Activated T-cell treated with anti-CD3 and anti-CD28 coated beads, Interleukin-2, amount 50 U/mL, for 4 hours (primary cell): Measurements from ENCODE around the gene REX1BD. TPM values are rescaled to one million over a fixed set of nuclear protein-coding genes. Genes with fewer than 3 reads are reported as not detected.

Experiments used
- ATAC-seq, 2 donors: fragments of 200-7000 bp; cut with Tn5 transposase; one replicate each; pipeline ENCODE4 v1.10.0; 2021
- DNase-seq: peaks from one replicate; pipeline ENCODE4 v3.0.0-alpha.2; 2020
- H3K27me3 Mint-ChIP-seq: one replicate; pipeline ENCODE4 v1.8.0; 2021; ENCODE audit warnings: low read depth, mixed read lengths
- H3K36me3 Mint-ChIP-seq: one replicate; pipeline ENCODE4 v1.8.0; 2022; ENCODE audit warnings: mixed read lengths; ENCODE audit not compliant: insufficient read depth
- H3K4me1 Mint-ChIP-seq: one replicate; pipeline ENCODE4 v1.8.0; 2021; ENCODE audit warnings: low read depth, mixed read lengths
- H3K4me3 Mint-ChIP-seq: one replicate; pipeline ENCODE4 v1.8.0; 2021; ENCODE audit warnings: mild to moderate bottlenecking, moderate library complexity, mixed read lengths
- H3K9me3 Mint-ChIP-seq: one replicate; pipeline ENCODE4 v1.8.0; 2021; ENCODE audit warnings: mixed read lengths
- total RNA-seq, 3 donors: library from RNA; stranded (reverse); gene quantifications; one replicate each; pipeline ENCODE4 v1.2.1, GENCODE V29; 2021

Gene REX1BD
- total RNA-seq, 3 donors from 2014 or later: 99.7 to 139 (median 119) TPM

DNA sequence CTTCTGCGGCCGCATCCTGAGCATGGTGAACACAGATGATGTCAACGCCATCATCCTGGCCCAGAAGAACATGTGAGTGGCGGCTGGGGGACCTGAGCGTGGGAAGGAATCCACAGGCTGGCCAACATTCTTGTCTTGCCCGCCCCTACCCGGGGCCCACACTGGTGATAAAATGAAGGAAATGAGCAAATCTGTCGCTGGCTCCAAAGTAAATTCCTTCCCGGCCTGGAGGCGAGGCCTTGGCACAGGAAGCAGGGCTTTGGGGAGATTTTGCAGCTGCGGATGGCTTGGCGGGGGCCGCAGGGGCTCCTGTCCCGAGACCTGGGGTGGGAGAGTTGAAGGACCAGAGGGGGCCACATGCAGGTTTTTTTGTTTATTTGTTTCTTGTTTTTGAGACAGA lies 26.5 kb upstream of the REX1BD start:
- H3K27me3 Mint-ChIP-seq: no peaks in the 10 kb centered on the region
- no peak overlapping the region for H3K4me3 Mint-ChIP-seq

DNA sequence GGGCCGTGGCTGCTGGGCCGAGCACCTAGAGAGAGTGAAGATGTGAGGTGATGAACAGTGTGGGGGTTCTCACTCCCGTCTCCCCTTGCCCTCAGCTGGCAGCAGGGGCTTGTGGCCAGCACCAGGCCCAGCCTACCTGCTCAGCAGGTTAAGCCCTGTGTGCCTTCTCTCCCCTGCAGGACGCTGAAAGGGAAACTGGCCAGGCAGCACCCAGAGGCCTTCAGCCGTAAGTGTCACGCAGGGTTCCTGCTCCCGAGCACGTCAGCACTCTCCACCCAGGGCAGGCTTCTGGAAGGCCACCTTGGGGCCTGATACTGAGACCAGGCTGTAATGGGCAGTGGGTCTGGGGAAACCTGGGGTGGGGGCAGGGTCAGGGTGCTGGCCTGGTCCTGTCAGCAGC lies 21.6 kb upstream of the REX1BD start:
- DNase-seq (no peak), ATAC-seq (no peak)
- Mint-ChIP-seq H3K9me3 (no peaks in the 10 kb centered on the region), H3K4me3 (no peak overlapping the region), H3K27me3 (no peaks in the 10 kb centered on the region), H3K4me1 (peaks cover 6% of the 10 kb centered on the region), H3K36me3 (peaks cover 28% of the 10 kb centered on the region)

More for the DNA sequence above, 26.5 kb upstream of the REX1BD start:
- Mint-ChIP-seq H3K4me1 (peaks cover 16% of the 10 kb centered on the region), H3K9me3 (no peaks in the 10 kb centered on the region), H3K36me3 (peaks cover 20% of the 10 kb centered on the region)
- ATAC-seq: no peak
- no peak for DNase-seq

DNA sequence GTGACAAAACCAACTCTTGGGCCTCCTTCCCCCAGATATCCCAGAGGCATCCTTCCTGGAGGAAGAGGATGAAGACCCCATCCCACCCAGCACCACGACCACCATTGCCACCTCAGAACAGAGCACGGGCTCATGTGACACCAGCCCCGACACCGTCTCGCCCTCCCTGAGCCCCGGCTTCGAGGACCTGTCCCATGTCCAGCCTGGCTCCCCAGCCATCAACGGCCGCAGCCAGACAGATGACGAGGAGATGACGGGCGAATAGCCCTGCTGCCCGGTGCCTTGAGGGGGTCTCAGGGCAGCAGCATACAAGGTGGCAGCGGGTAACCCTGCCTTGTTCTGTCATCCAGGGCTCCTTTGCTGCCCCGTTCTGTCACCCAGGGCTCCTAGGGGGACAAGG lies 20.2 kb upstream of the REX1BD start:
- no peaks in the 10 kb centered on the region for H3K27me3 Mint-ChIP-seq

DNA sequence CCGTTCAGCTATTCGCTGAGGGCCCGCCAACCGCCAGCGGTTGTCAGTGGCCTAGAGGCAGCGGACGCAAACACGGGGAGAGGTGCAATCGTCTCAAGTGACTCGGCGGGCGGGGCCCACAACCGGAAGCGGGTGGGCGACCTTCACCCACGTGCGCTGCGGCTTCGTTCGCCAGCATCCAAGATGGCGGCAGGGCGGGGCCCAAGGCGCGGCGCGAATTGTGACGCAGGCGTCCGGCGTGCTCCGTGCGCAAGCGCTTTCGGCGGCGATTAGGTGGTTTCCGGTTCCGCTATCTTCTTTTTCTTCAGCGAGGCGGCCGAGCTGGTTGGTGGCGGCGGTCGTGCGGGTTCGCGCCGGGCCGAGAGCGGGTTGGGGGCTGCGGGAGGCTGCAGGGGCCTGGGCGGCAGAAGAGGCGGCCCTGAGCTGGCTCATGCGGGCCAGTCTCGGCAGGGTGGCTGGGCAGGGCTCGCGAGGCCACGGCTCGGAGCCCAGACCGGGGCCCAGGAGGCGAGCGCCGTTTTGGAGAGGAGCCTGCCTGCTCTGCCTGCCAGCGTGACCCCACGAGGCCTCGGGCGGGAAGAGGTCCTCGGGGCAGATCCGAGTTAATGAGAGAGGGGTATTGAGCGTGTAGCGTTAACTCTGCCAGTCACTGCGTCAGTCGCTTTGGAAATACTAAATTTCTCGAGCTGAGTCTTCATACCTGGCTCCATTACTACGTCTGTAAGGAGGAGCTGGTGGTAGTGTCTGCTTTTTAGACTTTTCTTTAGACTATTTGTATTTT lies 16.8 kb upstream of the REX1BD start, which contains the start of gene UBA52:
Gene UBA52, plus strand, starts transcription at position 294 of the 781 bp plus-strand sequence. CDS start 1,444 bp downstream, outside the sequence.
- H3K4me3 Mint-ChIP-seq: peak within 1 kb of the TSS; percentile 98
- H3K27me3 Mint-ChIP-seq: no peaks in the 10 kb centered on the region
- H3K9me3 Mint-ChIP-seq: no peaks in the 10 kb centered on the region
- peak; percentile 99 for DNase-seq
- ATAC-seq: peak; percentile 93 to 95
- peaks cover 44% of the 10 kb centered on the region for H3K36me3 Mint-ChIP-seq
- peaks cover 25% of the 10 kb centered on the region for H3K4me1 Mint-ChIP-seq

More for the DNA sequence above, 20.2 kb upstream of the REX1BD start:
- H3K4me3 Mint-ChIP-seq: no peak overlapping the region
- H3K36me3 Mint-ChIP-seq: peaks cover 31% of the 10 kb centered on the region
- peaks cover 16% of the 10 kb centered on the region for H3K4me1 Mint-ChIP-seq
- DNase-seq (no peak), ATAC-seq (no peak)
- H3K9me3 Mint-ChIP-seq: no peaks in the 10 kb centered on the region

DNA sequence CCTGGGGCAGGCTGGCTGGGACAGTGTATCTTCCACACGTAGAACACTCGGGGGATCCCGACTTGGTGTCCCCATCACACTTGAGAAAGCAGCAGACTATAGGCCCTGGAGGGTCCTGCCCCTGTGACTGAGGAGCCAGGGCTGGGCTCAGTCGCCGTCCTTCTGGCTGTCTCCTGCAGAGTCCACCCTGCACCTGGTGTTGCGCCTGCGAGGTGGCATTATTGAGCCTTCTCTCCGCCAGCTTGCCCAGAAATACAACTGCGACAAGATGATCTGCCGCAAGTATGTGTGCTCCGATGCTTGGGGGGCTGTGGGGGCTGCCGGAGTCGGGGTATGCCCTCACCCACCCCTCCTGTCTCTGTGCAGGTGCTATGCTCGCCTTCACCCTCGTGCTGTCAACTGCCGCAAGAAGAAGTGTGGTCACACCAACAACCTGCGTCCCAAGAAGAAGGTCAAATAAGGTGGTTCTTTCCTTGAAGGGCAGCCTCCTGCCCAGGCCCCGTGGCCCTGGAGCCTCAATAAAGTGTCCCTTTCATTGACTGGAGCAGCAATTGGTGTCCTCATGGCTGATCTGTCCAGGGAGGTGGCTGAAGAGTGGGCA lies 13.8 kb upstream of the REX1BD start:
- Mint-ChIP-seq H3K36me3 (peaks cover 36% of the 10 kb centered on the region), H3K4me3 (peak overlapping the region; percentile 6), H3K9me3 (no peaks in the 10 kb centered on the region), H3K27me3 (no peaks in the 10 kb centered on the region), H3K4me1 (peaks cover 25% of the 10 kb centered on the region)
- ATAC-seq (no peak), DNase-seq (no peak)

DNA sequence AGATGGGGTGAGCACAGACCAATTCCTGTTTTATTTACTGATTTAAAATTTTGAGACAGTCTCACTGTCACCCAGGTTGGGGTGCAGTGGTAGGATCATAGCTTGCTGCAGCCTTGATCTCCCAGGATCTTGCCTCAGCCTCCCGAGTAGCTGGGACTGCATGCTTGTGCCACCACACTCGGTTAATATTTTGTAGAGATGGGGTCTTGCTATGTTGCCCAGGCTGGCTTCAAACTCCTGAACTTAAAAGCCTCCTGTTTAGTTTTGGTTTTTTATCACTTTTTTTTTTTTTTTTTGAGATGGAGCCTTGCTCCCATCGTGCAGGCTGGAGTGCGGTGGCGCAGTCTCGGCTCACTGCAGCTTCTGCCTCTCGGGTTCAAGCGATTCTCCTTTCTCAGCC lies 12.2 kb upstream of the REX1BD start:
- H3K36me3 Mint-ChIP-seq: peaks cover 34% of the 10 kb centered on the region
- H3K4me1 Mint-ChIP-seq: peaks cover 22% of the 10 kb centered on the region
- no peaks in the 10 kb centered on the region for H3K27me3 Mint-ChIP-seq
- no peak overlapping the region for H3K4me3 Mint-ChIP-seq
- ATAC-seq: no peak
- DNase-seq: no peak
- no peaks in the 10 kb centered on the region for H3K9me3 Mint-ChIP-seq

DNA sequence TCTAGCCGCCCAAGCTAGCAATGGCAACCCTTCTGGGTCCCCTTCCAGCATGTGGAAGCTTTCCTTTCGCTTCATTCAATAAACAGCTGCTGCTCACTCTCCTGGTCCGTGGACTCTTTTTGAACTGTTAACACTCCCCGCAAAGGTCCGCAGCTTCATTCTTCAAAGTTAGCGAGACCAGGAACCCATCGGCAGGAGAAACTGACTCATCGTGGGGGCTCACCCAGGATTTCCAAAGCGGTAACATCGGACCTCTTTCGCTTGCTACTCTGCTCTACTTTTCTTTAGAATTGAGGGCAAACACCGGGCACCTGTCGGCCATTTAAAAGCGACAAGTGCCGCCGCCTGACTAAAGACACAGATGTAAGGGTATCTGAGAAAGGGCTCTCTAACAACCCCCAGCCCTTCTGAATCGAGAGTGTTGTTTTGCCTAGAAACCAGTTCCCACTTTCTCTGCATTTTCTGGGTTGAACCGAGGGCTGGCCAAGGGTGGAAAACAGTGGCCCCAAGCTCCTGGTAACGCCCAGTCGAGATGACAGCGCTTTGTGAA lies 11.2 kb upstream of the REX1BD start:
- H3K27me3 Mint-ChIP-seq: no peaks in the 10 kb centered on the region
- no peak overlapping the region for H3K4me3 Mint-ChIP-seq
- DNase-seq (no peak), ATAC-seq (no peak)
- no peaks in the 10 kb centered on the region for H3K9me3 Mint-ChIP-seq
- H3K36me3 Mint-ChIP-seq: peaks cover 34% of the 10 kb centered on the region
- peaks cover 18% of the 10 kb centered on the region for H3K4me1 Mint-ChIP-seq

DNA sequence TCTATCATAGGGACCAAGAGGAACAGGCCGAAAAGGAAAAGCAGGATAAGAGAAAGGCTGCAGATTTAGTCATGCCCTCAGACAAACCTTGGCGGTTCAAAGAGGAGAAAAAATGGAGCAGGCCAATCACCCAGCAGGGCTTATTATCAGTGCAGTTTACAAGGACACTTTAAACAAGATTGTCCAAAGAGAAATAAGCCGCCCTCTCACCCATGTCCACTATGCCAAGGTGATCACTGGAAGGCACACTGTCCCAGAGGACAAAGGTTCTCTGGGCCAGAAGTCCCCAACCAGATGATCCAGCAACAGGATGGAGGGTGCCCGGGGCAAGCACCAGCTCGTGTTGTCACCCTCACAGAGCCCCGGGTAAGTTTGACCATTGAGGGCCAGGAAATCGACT lies 8.3 kb upstream of the REX1BD start:
- no peaks in the 10 kb centered on the region for H3K27me3 Mint-ChIP-seq

DNA sequence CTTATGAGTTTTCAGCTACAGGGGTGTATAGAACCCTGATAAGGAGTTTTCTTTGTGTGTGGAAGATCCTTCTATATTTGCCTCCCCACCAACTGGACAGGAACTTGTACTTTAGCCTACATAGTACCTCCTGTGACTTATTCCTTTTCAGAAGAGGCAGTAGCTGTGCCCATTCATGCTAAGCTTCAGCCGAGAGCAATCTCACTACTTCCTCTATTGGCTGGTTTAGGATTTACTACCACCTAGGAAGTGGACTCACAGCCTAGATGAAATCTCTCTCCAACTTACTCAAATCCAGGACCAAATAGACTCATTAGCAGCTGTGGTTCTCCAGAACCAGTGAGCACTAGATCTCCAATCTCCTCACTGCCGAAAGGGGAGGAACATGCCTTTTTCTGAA lies 2.3 kb upstream of the REX1BD start:
- DNase-seq (no peak), ATAC-seq (no peak)
- Mint-ChIP-seq H3K4me1 (peaks cover 30% of the 10 kb centered on the region), H3K36me3 (peaks cover 11% of the 10 kb centered on the region), H3K4me3 (no peak overlapping the region), H3K9me3 (no peaks in the 10 kb centered on the region), H3K27me3 (no peaks in the 10 kb centered on the region)

More for the DNA sequence above, 8.3 kb upstream of the REX1BD start:
- Mint-ChIP-seq H3K4me3 (no peak overlapping the region), H3K9me3 (no peaks in the 10 kb centered on the region), H3K36me3 (peaks cover 7% of the 10 kb centered on the region), H3K4me1 (peaks cover under 1% of the 10 kb centered on the region)
- DNase-seq (no peak), ATAC-seq (no peak)

DNA sequence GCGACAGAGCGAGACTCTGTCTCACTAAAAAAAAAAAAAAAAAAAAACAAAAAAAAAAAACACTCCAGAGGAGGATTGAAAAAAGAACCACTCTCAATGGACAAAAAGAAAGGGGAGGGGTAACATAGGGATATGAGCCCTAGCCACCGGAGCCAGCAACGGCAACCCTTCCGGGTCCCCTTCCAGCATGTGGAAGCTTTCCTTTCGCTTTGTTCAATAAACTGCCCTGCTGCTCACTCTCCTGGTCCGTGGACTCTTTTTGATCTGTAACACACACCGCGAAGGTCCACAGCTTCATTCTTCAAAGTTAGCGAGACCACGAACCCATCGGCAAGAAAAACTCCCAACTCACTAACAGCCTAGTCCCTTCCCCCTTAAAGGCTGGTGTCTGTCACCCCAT lies 1.0 kb upstream of the REX1BD start:
- Mint-ChIP-seq H3K9me3 (no peaks in the 10 kb centered on the region), H3K36me3 (peaks cover 11% of the 10 kb centered on the region), H3K4me3 (peak overlapping the region; percentile 85), H3K27me3 (no peaks in the 10 kb centered on the region), H3K4me1 (peaks cover 30% of the 10 kb centered on the region)
- ATAC-seq: no peak
- no peak for DNase-seq

DNA sequence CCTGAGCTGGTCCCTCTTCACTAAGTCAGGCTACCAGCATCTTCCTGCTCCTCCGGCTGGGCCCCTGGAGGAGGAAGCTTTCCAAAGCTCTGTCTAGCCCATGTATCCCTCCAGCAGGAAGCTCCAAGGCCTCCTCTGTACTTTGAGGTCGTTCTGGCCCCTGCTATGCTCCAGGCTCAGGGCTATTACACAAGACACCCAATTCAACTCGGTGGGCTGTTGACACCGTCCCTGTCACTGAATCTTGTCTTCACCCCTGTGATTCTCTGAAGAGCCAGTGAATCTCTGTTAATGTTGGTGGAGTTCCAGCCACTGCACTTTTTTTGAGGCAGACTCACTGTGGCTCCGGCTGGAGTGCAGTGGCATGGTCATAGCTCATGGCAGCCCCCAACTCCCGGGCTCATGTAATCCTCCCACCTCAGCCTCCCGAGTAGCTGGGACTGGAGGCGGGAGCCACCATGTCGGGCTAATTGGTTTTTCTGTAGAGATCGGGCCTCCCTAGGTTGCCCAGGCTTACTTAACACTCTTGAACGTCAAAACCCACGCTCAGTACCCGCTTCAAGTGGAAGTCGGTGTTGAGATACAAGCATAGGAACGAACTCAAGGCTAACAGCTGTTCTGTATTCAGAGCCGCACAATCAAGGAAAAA lies 512 bp upstream of the REX1BD start:
- peaks cover 11% of the 10 kb centered on the region for H3K36me3 Mint-ChIP-seq
- no peaks in the 10 kb centered on the region for H3K27me3 Mint-ChIP-seq
- peak overlapping the region; percentile 85 for H3K4me3 Mint-ChIP-seq
- ATAC-seq (peak; percentile 2 to 8), DNase-seq (no peak)
- no peaks in the 10 kb centered on the region for H3K9me3 Mint-ChIP-seq
- H3K4me1 Mint-ChIP-seq: peaks cover 30% of the 10 kb centered on the region

DNA sequence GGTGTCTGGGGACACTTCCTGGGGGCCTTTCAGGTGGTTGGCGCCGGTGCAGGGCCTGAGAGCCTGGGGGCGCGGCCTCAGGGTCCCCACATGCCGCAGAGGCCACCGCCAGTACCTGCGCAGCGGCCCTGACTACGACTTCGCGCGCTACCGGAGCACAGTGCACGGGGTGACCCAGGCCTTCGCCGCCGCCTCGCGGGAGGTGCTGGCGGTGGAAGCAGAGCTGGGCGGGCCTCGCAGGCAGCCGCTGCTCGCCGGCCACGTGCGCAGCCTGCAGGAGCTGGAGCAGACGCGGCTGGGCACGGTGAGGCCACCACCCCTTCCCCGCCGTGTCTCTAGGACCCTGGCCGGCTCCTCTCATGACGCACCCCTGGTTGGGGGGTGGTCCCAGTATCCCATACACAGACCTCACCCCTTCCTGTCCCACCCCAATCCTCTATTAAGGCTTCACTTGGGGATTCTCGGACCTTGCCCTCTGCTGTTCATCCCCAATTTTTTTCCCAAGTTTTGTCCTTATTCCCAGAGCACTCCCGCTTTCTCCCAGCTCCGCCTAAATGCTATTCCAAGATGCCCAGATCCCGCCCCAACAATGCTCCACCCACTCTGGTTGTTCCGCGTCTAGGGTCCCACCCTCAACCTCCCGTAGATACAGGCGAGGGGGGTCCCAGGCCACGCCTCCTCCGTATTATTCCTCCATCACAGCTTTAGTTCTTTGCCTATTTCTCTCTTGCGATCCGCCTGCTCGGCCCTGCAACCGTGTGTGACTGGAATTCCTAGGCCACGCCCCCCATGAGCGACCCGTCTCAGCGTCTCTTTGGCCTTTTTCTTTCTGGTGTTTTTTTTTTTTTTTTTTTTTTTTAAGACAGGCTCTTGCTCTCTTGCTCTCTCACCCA lies 1.0 kb downstream of the REX1BD start:
- ATAC-seq: peak; percentile 58
- Mint-ChIP-seq H3K27me3 (no peaks in the 10 kb centered on the region), H3K4me1 (peaks cover 35% of the 10 kb centered on the region), H3K36me3 (peaks cover 11% of the 10 kb centered on the region), H3K4me3 (peak overlapping the region; percentile 85), H3K9me3 (no peaks in the 10 kb centered on the region)
- DNase-seq: peak; percentile 58

DNA sequence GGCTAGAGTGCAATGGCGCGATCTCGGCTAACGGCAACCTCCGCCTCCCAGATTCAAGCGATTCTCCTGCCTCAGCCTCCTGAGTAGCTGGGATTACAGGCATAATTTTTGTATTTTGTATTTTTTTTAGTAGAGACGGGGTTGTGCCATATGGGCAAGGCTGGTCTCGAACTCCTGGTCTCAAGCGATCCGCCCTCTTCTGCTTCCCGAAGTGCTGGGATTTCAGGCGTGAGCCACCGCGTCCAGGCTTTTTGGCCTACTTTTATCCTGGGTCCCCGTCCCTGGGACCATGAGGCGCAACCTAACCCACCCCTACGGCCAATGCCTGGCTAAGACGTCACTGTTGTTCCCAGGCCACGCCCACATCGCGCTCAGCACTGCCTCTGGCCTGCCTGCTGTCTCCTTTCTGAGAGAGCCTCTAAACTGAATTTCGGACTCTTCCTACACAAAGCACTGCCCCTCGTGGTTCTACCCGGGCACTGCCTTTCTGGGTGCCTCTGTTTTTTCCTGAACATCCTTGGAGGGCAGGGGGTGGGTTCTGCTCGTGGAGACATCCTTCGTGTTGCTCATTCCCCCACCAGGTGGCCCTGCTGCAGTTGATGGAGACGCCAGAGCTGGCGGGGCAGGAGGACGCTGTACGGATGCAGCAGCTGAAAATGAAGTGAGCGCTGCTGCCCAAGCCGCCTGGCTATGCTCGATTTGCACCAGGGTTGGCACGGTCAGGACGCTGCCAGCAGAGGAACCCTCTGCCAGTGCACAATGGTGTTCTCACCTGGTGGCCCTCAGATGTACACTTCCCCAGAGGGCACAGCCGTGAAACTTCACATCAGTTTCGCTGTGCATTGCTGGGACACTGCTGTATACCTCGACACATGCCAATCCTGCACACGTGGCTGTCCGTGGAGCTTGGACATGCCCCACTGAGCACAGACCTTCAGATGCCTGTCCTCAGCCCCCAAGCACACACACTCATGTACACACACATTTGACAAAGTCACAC lies 2.0 kb downstream of the REX1BD start:
- H3K4me3 Mint-ChIP-seq: peak overlapping the region; percentile 85
- no peak for DNase-seq
- peaks cover 11% of the 10 kb centered on the region for H3K36me3 Mint-ChIP-seq

More for the DNA sequence above, 2.0 kb downstream of the REX1BD start:
- ATAC-seq: no peak
- peaks cover 38% of the 10 kb centered on the region for H3K4me1 Mint-ChIP-seq
- H3K9me3 Mint-ChIP-seq: no peaks in the 10 kb centered on the region
- no peaks in the 10 kb centered on the region for H3K27me3 Mint-ChIP-seq
